Measurements from ENCODE around the gene VSX2. TPM values are rescaled to one million over a fixed set of nuclear protein-coding genes. Genes with fewer than 3 reads are reported as not detected.
"Not testable (repeated sequence)": the region's sequence is repeated elsewhere in the genome, so short reads cannot be mapped to it uniquely, and the experiment has no call there.

The VSX2 gene
- total and polyA plus RNA-seq, 2 experiments from 2014 or later, result not detected

DNA sequence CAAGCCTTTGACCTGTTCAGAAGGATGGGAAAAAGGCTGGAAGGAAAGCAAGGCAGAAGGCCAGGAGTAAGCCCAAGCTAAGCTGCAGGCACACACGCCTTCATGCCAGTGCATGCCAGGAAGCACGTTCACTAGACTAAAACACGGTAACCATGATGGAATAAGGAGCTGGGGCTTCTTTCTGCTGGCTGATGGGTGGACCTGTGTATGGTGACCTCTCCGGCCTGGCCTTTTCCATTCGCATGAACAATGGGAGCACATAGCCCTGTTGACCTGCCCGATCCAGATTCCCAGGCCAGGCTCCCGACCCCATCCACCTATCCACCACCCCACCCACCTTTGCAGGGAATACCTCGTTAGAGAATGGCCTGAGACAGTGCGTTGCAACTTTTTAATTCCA is 22.8 kb downstream of the VSX2 start:
- no peak overlapping the region for H3K4me3 ChIP-seq
- H3K4me1 ChIP-seq (ENCODE audit: low read depth), result no peaks in the 10 kb centered on the region
- peaks cover 34% of the 10 kb centered on the region for H3K27me3 ChIP-seq
- H3K9me3 ChIP-seq (ENCODE audit: low read depth), result no peaks in the 10 kb centered on the region
- TF ChIP-seq, protein P1, sequence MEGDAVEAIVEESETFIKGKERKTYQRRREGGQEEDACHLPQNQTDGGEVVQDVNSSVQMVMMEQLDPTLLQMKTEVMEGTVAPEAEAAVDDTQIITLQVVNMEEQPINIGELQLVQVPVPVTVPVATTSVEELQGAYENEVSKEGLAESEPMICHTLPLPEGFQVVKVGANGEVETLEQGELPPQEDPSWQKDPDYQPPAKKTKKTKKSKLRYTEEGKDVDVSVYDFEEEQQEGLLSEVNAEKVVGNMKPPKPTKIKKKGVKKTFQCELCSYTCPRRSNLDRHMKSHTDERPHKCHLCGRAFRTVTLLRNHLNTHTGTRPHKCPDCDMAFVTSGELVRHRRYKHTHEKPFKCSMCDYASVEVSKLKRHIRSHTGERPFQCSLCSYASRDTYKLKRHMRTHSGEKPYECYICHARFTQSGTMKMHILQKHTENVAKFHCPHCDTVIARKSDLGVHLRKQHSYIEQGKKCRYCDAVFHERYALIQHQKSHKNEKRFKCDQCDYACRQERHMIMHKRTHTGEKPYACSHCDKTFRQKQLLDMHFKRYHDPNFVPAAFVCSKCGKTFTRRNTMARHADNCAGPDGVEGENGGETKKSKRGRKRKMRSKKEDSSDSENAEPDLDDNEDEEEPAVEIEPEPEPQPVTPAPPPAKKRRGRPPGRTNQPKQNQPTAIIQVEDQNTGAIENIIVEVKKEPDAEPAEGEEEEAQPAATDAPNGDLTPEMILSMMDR (IDR thresholded peaks at IDR 0.05; ENCODE audit: low read depth, low read length), result no peak
- DNase-seq (ENCODE audit: low read depth in 1 of 2, low spot score in 1 of 2), result no peak
- no peak overlapping the region for H3K27ac ChIP-seq
- H3K36me3 ChIP-seq, result no peaks in the 10 kb centered on the region

GRCh38 chr14:74263181-74263580 is 23.9 kb downstream of the VSX2 start:
- H3K36me3 ChIP-seq, result no peaks in the 10 kb centered on the region
- no peak overlapping the region for H3K4me3 ChIP-seq
- DNase-seq (ENCODE audit: low read depth in 1 of 2, low spot score in 1 of 2), result no peak
- no peak overlapping the region for H3K27ac ChIP-seq
- H3K9me3 ChIP-seq (ENCODE audit: low read depth), result no peaks in the 10 kb centered on the region
- TF ChIP-seq, protein P1 (IDR thresholded peaks at IDR 0.05; ENCODE audit: low read depth, low read length), result no peak
- no peaks in the 10 kb centered on the region for H3K4me1 ChIP-seq (ENCODE audit: low read depth)
- peaks cover 25% of the 10 kb centered on the region for H3K27me3 ChIP-seq

DNA sequence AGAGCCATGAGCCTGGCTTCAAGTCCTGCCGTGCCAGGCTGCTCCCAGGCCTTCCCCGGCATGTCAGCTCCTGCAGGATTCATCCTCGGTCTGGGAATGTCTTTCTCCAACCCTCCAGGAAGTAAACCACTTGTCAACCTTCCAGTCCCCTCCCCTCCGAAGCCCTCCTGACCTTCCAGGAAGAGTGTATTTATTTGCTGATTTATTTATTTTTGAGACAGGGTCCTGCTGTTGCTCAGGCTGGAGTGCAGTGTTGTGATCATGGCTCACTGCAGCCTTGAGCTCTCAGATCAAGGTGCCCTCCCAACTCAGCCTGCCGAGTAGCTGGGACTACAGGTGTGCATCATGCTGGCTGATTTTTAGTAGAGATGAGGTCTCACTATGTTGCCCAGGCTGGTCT is 24.7 kb downstream of the VSX2 start:
- Histone ChIP-seq H3K27ac (no peak overlapping the region), H3K4me3 (no peak overlapping the region), H3K36me3 (no peaks in the 10 kb centered on the region), H3K9me3 (ENCODE audit: low read depth) (no peaks in the 10 kb centered on the region), H3K4me1 (ENCODE audit: low read depth) (no peaks in the 10 kb centered on the region), H3K27me3 (peaks cover 18% of the 10 kb centered on the region)
- TF ChIP-seq, protein P1 (IDR thresholded peaks at IDR 0.05; ENCODE audit: low read depth, low read length), result no peak
- DNase-seq (ENCODE audit: low read depth in 1 of 2, low spot score in 1 of 2), result no peak

GRCh38 chr14:74265301-74265965 is 26.2 kb downstream of the VSX2 start:
- Histone ChIP-seq H3K36me3 (no peaks in the 10 kb centered on the region), H3K4me3 (no peak overlapping the region), H3K27ac (no peak overlapping the region), H3K9me3 (ENCODE audit: low read depth) (no peaks in the 10 kb centered on the region), H3K4me1 (ENCODE audit: low read depth) (no peaks in the 10 kb centered on the region), H3K27me3 (peaks cover 2% of the 10 kb centered on the region)
- DNase-seq (ENCODE audit: low read depth in 1 of 2, low spot score in 1 of 2), result no peak
- TF ChIP-seq, protein P1 (IDR thresholded peaks at IDR 0.05; ENCODE audit: low read depth, low read length), result no peak

- H3K27me3 ChIP-seq, result no peaks in the 10 kb centered on the region
- no peaks in the 10 kb centered on the region for H3K4me1 ChIP-seq (ENCODE audit: low read depth)
- no peak for DNase-seq (ENCODE audit: low read depth in 1 of 2, low spot score in 1 of 2)
- H3K27ac ChIP-seq, result no peak overlapping the region
- H3K4me3 ChIP-seq, result no peak overlapping the region
- TF ChIP-seq, protein P1 (IDR thresholded peaks at IDR 0.05; ENCODE audit: low read depth, low read length), result no peak
- H3K9me3 ChIP-seq (ENCODE audit: low read depth), result no peaks in the 10 kb centered on the region
- no peaks in the 10 kb centered on the region for H3K36me3 ChIP-seq
Measured at GRCh38 chr14:74267588-74267987, 28.3 kb downstream of the VSX2 start.

DNA sequence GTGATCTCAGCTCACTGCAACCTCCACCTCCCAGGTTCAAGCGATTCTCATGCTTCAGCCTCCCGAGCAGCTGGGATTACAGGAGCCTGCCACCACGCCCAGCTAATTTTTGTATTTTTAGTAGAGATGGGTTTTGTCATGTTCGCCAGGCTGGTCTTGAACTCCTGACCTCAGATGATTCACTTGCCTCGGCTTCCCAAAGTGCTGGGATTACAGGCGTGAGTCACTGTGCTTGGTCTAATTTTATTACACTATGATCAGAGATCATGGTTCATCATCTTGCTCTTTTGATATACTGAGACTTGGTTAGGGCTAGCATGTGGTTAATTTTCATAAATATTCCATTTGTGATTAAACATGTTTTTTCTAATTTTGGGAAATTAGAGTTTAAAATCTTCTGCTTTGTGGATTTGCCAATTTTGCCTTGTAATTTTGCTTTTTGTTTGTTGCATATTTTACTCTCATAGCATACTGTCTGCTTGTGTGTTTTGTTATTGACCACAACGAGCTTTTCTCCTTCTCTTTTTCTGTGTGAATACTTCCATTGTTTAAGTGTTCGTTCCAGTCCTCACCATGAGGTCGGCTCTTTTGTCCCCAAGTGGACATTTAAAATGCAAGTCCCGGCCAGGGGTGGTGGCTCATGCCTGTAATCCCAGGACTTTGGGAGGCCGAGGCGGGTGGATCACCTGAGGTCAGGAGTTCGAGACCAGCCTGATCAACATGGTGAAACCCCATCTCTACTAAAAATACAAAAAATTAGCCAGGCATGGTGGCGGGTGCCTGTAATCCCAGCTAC is 31.3 kb downstream of the VSX2 start:
- peak in 1 of 2 donors; percentile 42 for DNase-seq (ENCODE audit: low read depth in 1 of 2, low spot score in 1 of 2)
- not testable (repeated sequence) for H3K9me3 ChIP-seq (ENCODE audit: low read depth); H3K4me3 ChIP-seq; H3K4me1 ChIP-seq (ENCODE audit: low read depth); H3K27me3 ChIP-seq; H3K36me3 ChIP-seq; H3K27ac ChIP-seq

Measured in cardiac muscle cell (in vitro differentiated cells and primary cell).